HCEC 1CT (cell line): ENCODE measurements around the gene MTRR.
"Not testable (repeated sequence)": the region's sequence is repeated elsewhere in the genome, so short reads cannot be mapped to it uniquely, and the experiment has no call there.

Experiments
- DNase-seq: peaks from one replicate; pipeline ENCODE4 v3.0.0-alpha.2; 2017

The MTRR gene

GRCh38 chr5:7902666-7903625 lies 34.0 kb downstream of the MTRR start:
- no peak for DNase-seq

- DNase-seq = peak; percentile 85
Measured at GRCh38 chr5:7904170-7904569, 35.2 kb downstream of the MTRR start.

- no peak for DNase-seq
Measured at GRCh38 chr5:7907612-7908011, 38.7 kb downstream of the MTRR start.

GRCh38 chr5:7908317-7908716 lies 39.4 kb downstream of the MTRR start:
- DNase-seq = no peak

GRCh38 chr5:7910738-7911428 lies 41.9 kb downstream of the MTRR start:
- DNase-seq = no peak

- DNase-seq = not testable (repeated sequence)
Measured at GRCh38 chr5:7911429-7911771, 42.5 kb downstream of the MTRR start.

- no peak for DNase-seq
Measured at GRCh38 chr5:7916171-7916804, 47.3 kb downstream of the MTRR start.

GRCh38 chr5:7917130-7918123 lies 48.5 kb downstream of the MTRR start:
- DNase-seq = no peak

GRCh38 chr5:7925961-7926695 lies 57.2 kb downstream of the MTRR start:
- DNase-seq = peak; percentile 92

GRCh38 chr5:7926720-7927119 lies 57.8 kb downstream of the MTRR start:
- DNase-seq = no peak

GRCh38 chr5:7927466-7928375 lies 58.8 kb downstream of the MTRR start:
- DNase-seq = peak; percentile 66

GRCh38 chr5:7930011-7930410 lies 61.1 kb downstream of the MTRR start:
- DNase-seq = no peak

GRCh38 chr5:7941692-7942091 lies 72.7 kb downstream of the MTRR start:
- DNase-seq = no peak

GRCh38 chr5:7947301-7947700 lies 78.4 kb downstream of the MTRR start:
- DNase-seq = no peak
